ENCODE data around the gene NMBR.

The NMBR gene

GRCh38 chr6:142088858-142089216 lies 58.1 kb downstream of the NMBR start:
- Histone ChIP-seq H3K4me3 (replicated peaks; ENCODE audit: low read depth, low read length) (no peak overlapping the region), H3K27me3 (replicated peaks; ENCODE audit: control insufficient read depth, insufficient read depth, low read length) (no peaks in the 10 kb centered on the region), H3K36me3 (ENCODE audit: control insufficient read depth, insufficient read depth, low read length) (no peaks in the 10 kb centered on the region)
- no peak for TF ChIP-seq CTCF (IDR thresholded peaks at IDR 0.05; ENCODE audit: insufficient read depth, low read length, poor library complexity, severe bottlenecking)
- DNase-seq (ENCODE audit: extremely low read depth, insufficient read length): no peak

GRCh38 chr6:142087950-142088857 lies 58.7 kb downstream of the NMBR start:
- no peak overlapping the region for H3K4me3 ChIP-seq (replicated peaks; ENCODE audit: low read depth, low read length)
- TF ChIP-seq CTCF (IDR thresholded peaks at IDR 0.05; ENCODE audit: insufficient read depth, low read length, poor library complexity, severe bottlenecking): no peak
- no peak for DNase-seq (ENCODE audit: extremely low read depth, insufficient read length)
- no peaks in the 10 kb centered on the region for H3K27me3 ChIP-seq (replicated peaks; ENCODE audit: control insufficient read depth, insufficient read depth, low read length)
- H3K36me3 ChIP-seq (ENCODE audit: control insufficient read depth, insufficient read depth, low read length): no peaks in the 10 kb centered on the region

GRCh38 chr6:142079130-142079529 lies 67.8 kb downstream of the NMBR start:
- TF ChIP-seq CTCF (IDR thresholded peaks at IDR 0.05; ENCODE audit: insufficient read depth, low read length, poor library complexity, severe bottlenecking): no peak
- DNase-seq (ENCODE audit: extremely low read depth, insufficient read length): no peak
- H3K36me3 ChIP-seq (ENCODE audit: control insufficient read depth, insufficient read depth, low read length): no peaks in the 10 kb centered on the region
- no peak overlapping the region for H3K4me3 ChIP-seq (replicated peaks; ENCODE audit: low read depth, low read length)
- H3K27me3 ChIP-seq (replicated peaks; ENCODE audit: control insufficient read depth, insufficient read depth, low read length): no peaks in the 10 kb centered on the region

- H3K27me3 ChIP-seq (replicated peaks; ENCODE audit: control insufficient read depth, insufficient read depth, low read length): no peaks in the 10 kb centered on the region
- H3K4me3 ChIP-seq (replicated peaks; ENCODE audit: low read depth, low read length): no peak overlapping the region
- no peak for TF ChIP-seq CTCF (IDR thresholded peaks at IDR 0.05; ENCODE audit: insufficient read depth, low read length, poor library complexity, severe bottlenecking)
- H3K36me3 ChIP-seq (ENCODE audit: control insufficient read depth, insufficient read depth, low read length): no peaks in the 10 kb centered on the region
- DNase-seq (ENCODE audit: extremely low read depth, insufficient read length): no peak
These were observed 71.3 kb downstream of the NMBR start for GRCh38 chr6:142075516-142076101.

GRCh38 chr6:142074516-142074915 lies 72.4 kb downstream of the NMBR start:
- TF ChIP-seq CTCF (IDR thresholded peaks at IDR 0.05; ENCODE audit: insufficient read depth, low read length, poor library complexity, severe bottlenecking): no peak
- no peak overlapping the region for H3K4me3 ChIP-seq (replicated peaks; ENCODE audit: low read depth, low read length)
- no peak for DNase-seq (ENCODE audit: extremely low read depth, insufficient read length)

More at GRCh38 chr6:142074516-142074915, 72.4 kb downstream of the NMBR start:
- H3K27me3 ChIP-seq (replicated peaks; ENCODE audit: control insufficient read depth, insufficient read depth, low read length): no peaks in the 10 kb centered on the region
- H3K36me3 ChIP-seq (ENCODE audit: control insufficient read depth, insufficient read depth, low read length): no peaks in the 10 kb centered on the region

All from GM06990 (cell line).